ENCODE data around the gene REL. TPM values are rescaled to one million over a fixed set of nuclear protein-coding genes. Genes with fewer than 3 reads are reported as not detected.
A peak's percentile ranks its signal among the peaks of the same experiment; 100 is the strongest.

Gene REL
- total and polyA plus RNA-seq, 4 experiments from 2014 or later: 3.8 to 28.0 (median 19.4) TPM

- Mint-ChIP-seq H3K27ac (peak overlapping the region; percentile 67 to 92 (median 89)), H3K4me1 (peaks cover 24 to 40% (median 32%) of the 10 kb centered on the region in 4 donors), H3K4me3 (peak overlapping the region in 7 of 8 donors; percentile 2 to 77 (median 51)), H3K27me3 (no peaks in the 10 kb centered on the region), H3K9me3 (peaks cover 0 to 6% (median 1%) of the 10 kb centered on the region in 8 donors), H3K36me3 (peaks cover 0 to 4% of the 10 kb centered on the region in 2 donors)
- Histone ChIP-seq H3K9me3 (ENCODE audit: control insufficient read depth in 1 of 2, low read length in 2 of 2) (no peaks in the 10 kb centered on the region), H3K36me3 (ENCODE audit: insufficient read depth, low read length) (no peaks in the 10 kb centered on the region), H3K4me3 (ENCODE audit: low read length in 2 of 2) (no peak overlapping the region), H3K4me1 (ENCODE audit: insufficient read depth, low read length) (peaks cover 41% of the 10 kb centered on the region), H3K27ac (ENCODE audit: low read depth, low read length) (peak overlapping the region; percentile 34), H3K27me3 (ENCODE audit: insufficient read depth, low read length) (no peaks in the 10 kb centered on the region)
- DNase-seq: no peak
- ChIA-PET CTCF (ENCODE audit: partially characterized antibody) (interaction anchor here (0.5 to 2.1 kb wide), 9 partner anchors 10 to 182 kb away, joined by 3 to 7 read pairs (median 4); partner anchors contain the start of gene REL), POLR2A (ENCODE audit: partially characterized antibody) (interaction anchor here (0.6 to 3.7 kb wide), 13 partner anchors 9 to 210 kb away, joined by 3 to 18 read pairs (median 4); partner anchors contain the start of genes PAPOLG, PEX13, PUS10 and REL)
- intact Hi-C loops (cut with micrococcal nuclease): no loop called here
Observed at GRCh38 chr2:60965499-60965785, 84.1 kb downstream of the REL start.

- Mint-ChIP-seq H3K4me3 (peak overlapping the region in 7 of 8 donors; percentile 43 to 83 (median 70)), H3K27ac (peak overlapping the region; percentile 10 to 91 (median 89)), H3K27me3 (no peaks in the 10 kb centered on the region), H3K4me1 (peaks cover 28 to 44% (median 35%) of the 10 kb centered on the region in 4 donors), H3K36me3 (no peaks in the 10 kb centered on the region), H3K9me3 (peaks cover 0 to 6% (median 1%) of the 10 kb centered on the region in 8 donors)
- no peak overlapping the region for H3K27ac ChIP-seq (ENCODE audit: low read depth, low read length)
- CTCF ChIA-PET (ENCODE audit: partially characterized antibody): interaction anchor here (1.2 to 2.1 kb wide), 4 partner anchors 8 to 34 kb away, joined by 3 to 7 read pairs (median 4); no protein-coding TSS in a partner anchor
- POLR2A ChIA-PET (ENCODE audit: partially characterized antibody): interaction anchor here (0.8 to 3.7 kb wide), 6 partner anchors 8 to 210 kb away, joined by 3 to 18 read pairs (median 3); partner anchors contain the start of genes PAPOLG and REL
- H3K4me3 ChIP-seq (ENCODE audit: low read length in 2 of 2): no peak overlapping the region
- H3K27me3 ChIP-seq (ENCODE audit: insufficient read depth, low read length): no peaks in the 10 kb centered on the region
- no peaks in the 10 kb centered on the region for H3K9me3 ChIP-seq (ENCODE audit: control insufficient read depth in 1 of 2, low read length in 2 of 2)
- H3K4me1 ChIP-seq (ENCODE audit: insufficient read depth, low read length): peaks cover 47% of the 10 kb centered on the region
- no peaks in the 10 kb centered on the region for H3K36me3 ChIP-seq (ENCODE audit: insufficient read depth, low read length)
- intact Hi-C loops (cut with micrococcal nuclease): no loop called here
- no peak for DNase-seq
Observed at GRCh38 chr2:60966507-60967405, 85.4 kb downstream of the REL start.

- Histone ChIP-seq H3K27ac (ENCODE audit: low read depth, low read length) (no peak overlapping the region), H3K4me3 (ENCODE audit: low read length in 2 of 2) (no peak overlapping the region), H3K9me3 (ENCODE audit: control insufficient read depth in 1 of 2, low read length in 2 of 2) (no peaks in the 10 kb centered on the region), H3K27me3 (ENCODE audit: insufficient read depth, low read length) (no peaks in the 10 kb centered on the region), H3K4me1 (ENCODE audit: insufficient read depth, low read length) (peaks cover 6% of the 10 kb centered on the region), H3K36me3 (ENCODE audit: insufficient read depth, low read length) (no peaks in the 10 kb centered on the region)
- no peak overlapping the region for H3K4me3 Mint-ChIP-seq
- ChIA-PET CTCF (ENCODE audit: partially characterized antibody) (interaction anchor here (0.8 to 1.7 kb wide), 4 partner anchors 10 to 267 kb away, joined by 3 to 5 read pairs (median 4); no protein-coding TSS in a partner anchor), POLR2A (ENCODE audit: partially characterized antibody) (interaction anchor here (2.1 kb wide), 2 partner anchors 8 to 20 kb away, joined by 7 to 12 read pairs; no protein-coding TSS in a partner anchor)
- intact Hi-C loops (cut with micrococcal nuclease): no loop called here
- H3K36me3 Mint-ChIP-seq: no peaks in the 10 kb centered on the region
- peak overlapping the region in 1 of 7 donors; percentile 66 for H3K27ac Mint-ChIP-seq
- peaks cover 11 to 20% (median 17%) of the 10 kb centered on the region in 4 donors for H3K4me1 Mint-ChIP-seq
- H3K27me3 Mint-ChIP-seq: no peaks in the 10 kb centered on the region
- DNase-seq: no peak
- no peaks in the 10 kb centered on the region for H3K9me3 Mint-ChIP-seq
Observed at GRCh38 chr2:60972889-60973656, 91.7 kb downstream of the REL start.

- POLR2A ChIA-PET (ENCODE audit: partially characterized antibody): interaction anchor here (1.4 to 2.1 kb wide), 2 partner anchors 9 to 19 kb away, joined by 7 to 12 read pairs; no protein-coding TSS in a partner anchor
Observed at GRCh38 chr2:60973705-60974104, 92.3 kb downstream of the REL start.

GRCh38 chr2:60974652-60975051 lies 93.3 kb downstream of the REL start:
- Mint-ChIP-seq H3K4me3 (no peak overlapping the region), H3K9me3 (no peaks in the 10 kb centered on the region), H3K4me1 (peaks cover 11 to 20% (median 16%) of the 10 kb centered on the region in 4 donors), H3K27ac (peak overlapping the region in 1 of 7 donors; percentile 37), H3K27me3 (no peaks in the 10 kb centered on the region), H3K36me3 (no peaks in the 10 kb centered on the region)
- DNase-seq: no peak
- Histone ChIP-seq H3K27ac (ENCODE audit: low read depth, low read length) (no peak overlapping the region), H3K36me3 (ENCODE audit: insufficient read depth, low read length) (no peaks in the 10 kb centered on the region), H3K4me3 (ENCODE audit: low read length in 2 of 2) (no peak overlapping the region), H3K4me1 (ENCODE audit: insufficient read depth, low read length) (peaks cover 6% of the 10 kb centered on the region), H3K9me3 (ENCODE audit: control insufficient read depth in 1 of 2, low read length in 2 of 2) (no peaks in the 10 kb centered on the region), H3K27me3 (ENCODE audit: insufficient read depth, low read length) (no peaks in the 10 kb centered on the region)
- intact Hi-C loops (cut with micrococcal nuclease): no loop called here
- POLR2A ChIA-PET (ENCODE audit: partially characterized antibody): interaction anchor here (1.4 to 2.1 kb wide), 2 partner anchors 10 to 18 kb away, joined by 7 to 12 read pairs; no protein-coding TSS in a partner anchor
- CTCF ChIA-PET (ENCODE audit: partially characterized antibody): interaction anchor here (0.8 to 1.7 kb wide), 4 partner anchors 8 to 23 kb away, joined by 3 to 5 read pairs (median 4); no protein-coding TSS in a partner anchor

More at GRCh38 chr2:60973705-60974104, 92.3 kb downstream of the REL start:
- intact Hi-C loops (cut with micrococcal nuclease): no loop called here
- CTCF ChIA-PET (ENCODE audit: partially characterized antibody): interaction anchor here (0.6 to 1.7 kb wide), 6 partner anchors 9 to 270 kb away, joined by 3 to 5 read pairs (median 3); no protein-coding TSS in a partner anchor
- no peaks in the 10 kb centered on the region for H3K36me3 Mint-ChIP-seq
- no peak for DNase-seq
- no peak overlapping the region for H3K4me3 ChIP-seq (ENCODE audit: low read length in 2 of 2)
- peaks cover 11 to 20% (median 17%) of the 10 kb centered on the region in 4 donors for H3K4me1 Mint-ChIP-seq
- no peaks in the 10 kb centered on the region for H3K27me3 Mint-ChIP-seq
- H3K4me3 Mint-ChIP-seq: peak overlapping the region in 1 of 8 donors; percentile 27
- H3K9me3 ChIP-seq (ENCODE audit: control insufficient read depth in 1 of 2, low read length in 2 of 2): no peaks in the 10 kb centered on the region
- no peak overlapping the region for H3K27ac ChIP-seq (ENCODE audit: low read depth, low read length)
- peaks cover 6% of the 10 kb centered on the region for H3K4me1 ChIP-seq (ENCODE audit: insufficient read depth, low read length)
- H3K9me3 Mint-ChIP-seq: no peaks in the 10 kb centered on the region
- no peaks in the 10 kb centered on the region for H3K27me3 ChIP-seq (ENCODE audit: insufficient read depth, low read length)
- no peak overlapping the region for H3K27ac Mint-ChIP-seq
- H3K36me3 ChIP-seq (ENCODE audit: insufficient read depth, low read length): no peaks in the 10 kb centered on the region

All from CD4-positive, alpha-beta memory T cell (primary cell).